ENCODE data around the gene DOP1A.

DNA sequence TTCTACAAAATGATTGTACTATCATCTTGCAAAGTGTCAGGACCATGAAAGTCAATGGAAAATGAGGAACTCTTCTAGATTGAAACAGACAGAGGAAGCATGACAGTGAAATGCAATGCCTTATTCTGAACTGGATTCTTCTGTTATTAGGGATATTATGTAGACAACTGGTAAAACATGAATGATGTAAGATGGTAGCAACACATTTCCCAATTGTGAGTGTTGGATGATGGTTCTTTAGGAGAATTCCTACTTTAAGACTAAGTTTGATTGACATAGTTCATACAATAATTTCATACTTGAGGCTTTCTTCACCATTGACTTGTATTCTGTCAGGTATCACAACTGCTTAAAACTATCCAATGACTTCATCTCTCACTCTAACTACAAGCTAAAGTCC lies 6.3 kb upstream of the DOP1A start:
- TF ChIP-seq, protein P1, sequence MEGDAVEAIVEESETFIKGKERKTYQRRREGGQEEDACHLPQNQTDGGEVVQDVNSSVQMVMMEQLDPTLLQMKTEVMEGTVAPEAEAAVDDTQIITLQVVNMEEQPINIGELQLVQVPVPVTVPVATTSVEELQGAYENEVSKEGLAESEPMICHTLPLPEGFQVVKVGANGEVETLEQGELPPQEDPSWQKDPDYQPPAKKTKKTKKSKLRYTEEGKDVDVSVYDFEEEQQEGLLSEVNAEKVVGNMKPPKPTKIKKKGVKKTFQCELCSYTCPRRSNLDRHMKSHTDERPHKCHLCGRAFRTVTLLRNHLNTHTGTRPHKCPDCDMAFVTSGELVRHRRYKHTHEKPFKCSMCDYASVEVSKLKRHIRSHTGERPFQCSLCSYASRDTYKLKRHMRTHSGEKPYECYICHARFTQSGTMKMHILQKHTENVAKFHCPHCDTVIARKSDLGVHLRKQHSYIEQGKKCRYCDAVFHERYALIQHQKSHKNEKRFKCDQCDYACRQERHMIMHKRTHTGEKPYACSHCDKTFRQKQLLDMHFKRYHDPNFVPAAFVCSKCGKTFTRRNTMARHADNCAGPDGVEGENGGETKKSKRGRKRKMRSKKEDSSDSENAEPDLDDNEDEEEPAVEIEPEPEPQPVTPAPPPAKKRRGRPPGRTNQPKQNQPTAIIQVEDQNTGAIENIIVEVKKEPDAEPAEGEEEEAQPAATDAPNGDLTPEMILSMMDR (conservative IDR thresholded peaks at IDR 0.05; ENCODE audit: low read depth, low read length), result no peak
- TF ChIP-seq EZH2 (IDR thresholded peaks at IDR 0.05; ENCODE audit: borderline replicate concordance, low read depth, low read length, poor library complexity, severe bottlenecking), result no peak
